ENCODE results near the gene BOC.

DNA sequence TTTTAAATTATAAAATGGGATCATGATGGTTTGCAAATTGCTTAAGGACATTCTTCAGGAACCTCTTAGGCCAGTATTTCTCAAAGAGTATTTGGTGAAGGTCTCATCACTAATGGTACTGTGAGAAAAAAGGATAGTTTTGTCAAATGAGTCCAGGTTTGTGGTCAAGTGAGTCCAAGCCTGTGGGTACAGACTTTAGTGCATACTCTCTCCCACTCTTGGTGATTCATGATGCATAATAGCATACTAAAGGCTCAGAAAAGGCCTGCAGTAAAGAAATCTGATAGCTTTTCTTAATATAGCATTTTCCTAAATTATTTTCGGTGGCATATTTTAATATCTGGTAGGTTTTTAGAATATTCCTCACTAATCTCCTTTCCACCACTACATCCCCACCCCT lies 20.0 kb downstream of the BOC start:
- TF ChIP-seq MAZ (IDR thresholded peaks at IDR 0.05; ENCODE audit: borderline replicate concordance, low read depth, low read length): no peak
- TF ChIP-seq POLR2A (IDR thresholded peaks at IDR 0.05; ENCODE audit: low read depth, low read length): no peak
- TF ChIP-seq, protein P1, sequence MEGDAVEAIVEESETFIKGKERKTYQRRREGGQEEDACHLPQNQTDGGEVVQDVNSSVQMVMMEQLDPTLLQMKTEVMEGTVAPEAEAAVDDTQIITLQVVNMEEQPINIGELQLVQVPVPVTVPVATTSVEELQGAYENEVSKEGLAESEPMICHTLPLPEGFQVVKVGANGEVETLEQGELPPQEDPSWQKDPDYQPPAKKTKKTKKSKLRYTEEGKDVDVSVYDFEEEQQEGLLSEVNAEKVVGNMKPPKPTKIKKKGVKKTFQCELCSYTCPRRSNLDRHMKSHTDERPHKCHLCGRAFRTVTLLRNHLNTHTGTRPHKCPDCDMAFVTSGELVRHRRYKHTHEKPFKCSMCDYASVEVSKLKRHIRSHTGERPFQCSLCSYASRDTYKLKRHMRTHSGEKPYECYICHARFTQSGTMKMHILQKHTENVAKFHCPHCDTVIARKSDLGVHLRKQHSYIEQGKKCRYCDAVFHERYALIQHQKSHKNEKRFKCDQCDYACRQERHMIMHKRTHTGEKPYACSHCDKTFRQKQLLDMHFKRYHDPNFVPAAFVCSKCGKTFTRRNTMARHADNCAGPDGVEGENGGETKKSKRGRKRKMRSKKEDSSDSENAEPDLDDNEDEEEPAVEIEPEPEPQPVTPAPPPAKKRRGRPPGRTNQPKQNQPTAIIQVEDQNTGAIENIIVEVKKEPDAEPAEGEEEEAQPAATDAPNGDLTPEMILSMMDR (conservative IDR thresholded peaks at IDR 0.05; ENCODE audit: low read depth, low read length): no peak
- no peak for TF ChIP-seq RFX5 (IDR thresholded peaks at IDR 0.05; ENCODE audit: low read depth, low read length)
- TF ChIP-seq, protein P2, sequence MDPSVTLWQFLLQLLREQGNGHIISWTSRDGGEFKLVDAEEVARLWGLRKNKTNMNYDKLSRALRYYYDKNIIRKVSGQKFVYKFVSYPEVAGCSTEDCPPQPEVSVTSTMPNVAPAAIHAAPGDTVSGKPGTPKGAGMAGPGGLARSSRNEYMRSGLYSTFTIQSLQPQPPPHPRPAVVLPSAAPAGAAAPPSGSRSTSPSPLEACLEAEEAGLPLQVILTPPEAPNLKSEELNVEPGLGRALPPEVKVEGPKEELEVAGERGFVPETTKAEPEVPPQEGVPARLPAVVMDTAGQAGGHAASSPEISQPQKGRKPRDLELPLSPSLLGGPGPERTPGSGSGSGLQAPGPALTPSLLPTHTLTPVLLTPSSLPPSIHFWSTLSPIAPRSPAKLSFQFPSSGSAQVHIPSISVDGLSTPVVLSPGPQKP (IDR thresholded peaks at IDR 0.05; ENCODE audit: borderline replicate concordance, low read depth, low read length): no peak
- no peak for TF ChIP-seq BHLHE40 (IDR thresholded peaks at IDR 0.05; ENCODE audit: low read depth, low read length)
- TF ChIP-seq, protein P3, sequence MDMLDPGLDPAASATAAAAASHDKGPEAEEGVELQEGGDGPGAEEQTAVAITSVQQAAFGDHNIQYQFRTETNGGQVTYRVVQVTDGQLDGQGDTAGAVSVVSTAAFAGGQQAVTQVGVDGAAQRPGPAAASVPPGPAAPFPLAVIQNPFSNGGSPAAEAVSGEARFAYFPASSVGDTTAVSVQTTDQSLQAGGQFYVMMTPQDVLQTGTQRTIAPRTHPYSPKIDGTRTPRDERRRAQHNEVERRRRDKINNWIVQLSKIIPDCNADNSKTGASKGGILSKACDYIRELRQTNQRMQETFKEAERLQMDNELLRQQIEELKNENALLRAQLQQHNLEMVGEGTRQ (IDR thresholded peaks at IDR 0.05; ENCODE audit: low read depth, low read length): no peak
- TF ChIP-seq CEBPB (IDR thresholded peaks at IDR 0.05; ENCODE audit: low read depth, low read length): no peak
- TF ChIP-seq MXI1 (IDR thresholded peaks at IDR 0.05; ENCODE audit: borderline replicate concordance, low read depth, low read length): no peak
- TF ChIP-seq RAD21 (IDR thresholded peaks at IDR 0.05; ENCODE audit: low read length): no peak
